H1 (cell line): ENCODE results near the gene MAGEA9B. TPM values are rescaled to one million over a fixed set of nuclear protein-coding genes. Genes with fewer than 3 reads are reported as not detected.

Source experiments
- CTCF ChIA-PET: fragments of 300-600 bp; sonication (Branson Sonifier 250); formaldehyde crosslinking; loops from one replicate; lab custom pipeline; 2021; ENCODE audit not compliant: partially characterized antibody; lab: Charles Lee
- POLR2A ChIA-PET: fragments of 300-600 bp; sonication (Branson Sonifier 250); formaldehyde crosslinking; loops from one replicate; lab custom pipeline; 2021; ENCODE audit warnings: inconsistent platforms; ENCODE audit not compliant: partially characterized antibody; lab: Charles Lee
- DNase-seq, 2 experiments: peaks; one replicate each; pipeline versions ENCODE4 v3.0.0 to v3.0.0-alpha.2; 2010 to 2022; ENCODE audit warnings: low spot score in 2 of 2, low read depth in 1 of 2, mixed read lengths in 1 of 2
- FAIRE-seq: peaks from 2 replicates; lab custom pipeline; 2011; peaks lifted over from hg19 to GRCh38; lab: Jason Lieb, UNC
- H2AFZ ChIP-seq: 2 replicates; pipeline ENCODE4 v1.8.1; 2012; ENCODE audit warnings: low read length, inconsistent platforms
- H2AK5ac ChIP-seq: 2 replicates; pipeline ENCODE4 v1.6.1; 2013; ENCODE audit warnings: low read depth, low read length
- H2BK120ac ChIP-seq: replicated peaks from 2 replicates; pipeline ENCODE3; 2013; ENCODE audit warnings: low read depth, low read length, inconsistent platforms
- H2BK12ac ChIP-seq: 2 replicates; pipeline ENCODE4 v1.6.1; 2013; ENCODE audit warnings: low read depth, low read length
- H2BK15ac ChIP-seq: 2 replicates; pipeline ENCODE4 v1.6.1; 2013; ENCODE audit warnings: low read length
- H2BK20ac ChIP-seq: 2 replicates; pipeline ENCODE4 v1.6.1; 2013; ENCODE audit warnings: low read length
- H2BK5ac ChIP-seq: 2 replicates; pipeline ENCODE4 v1.6.1; 2013; ENCODE audit warnings: low read depth, low read length
- H3K14ac ChIP-seq: 2 replicates; pipeline ENCODE4 v1.6.1; 2013; ENCODE audit warnings: inconsistent platforms; ENCODE audit not compliant: insufficient read length
- H3K18ac ChIP-seq: 2 replicates; pipeline ENCODE4 v1.6.1; 2013; ENCODE audit warnings: low read length; ENCODE audit errors: extremely low read depth
- H3K23ac ChIP-seq: 2 replicates; pipeline ENCODE4 v1.6.1; 2013; ENCODE audit warnings: inconsistent platforms; ENCODE audit not compliant: insufficient read length
- H3K23me2 ChIP-seq: 2 replicates; pipeline ENCODE4 v1.6.1; 2013; ENCODE audit warnings: low read depth, low read length
- H3K27ac ChIP-seq: 2 replicates; pipeline ENCODE4 v1.6.1; 2011; ENCODE audit warnings: low read depth, low read length, inconsistent platforms
- H3K27me3 ChIP-seq, 4 experiments: replicated peaks in 1 of 4; 1 replicate in 1 of 4; 2 replicates in 3 of 4; pipeline versions ENCODE4 v1.6.1 to v1.8.1; 2011 to 2013; ENCODE audit warnings: low read length in 3 of 4, mild to moderate bottlenecking in 3 of 4, inconsistent platforms in 2 of 4, mixed read lengths in 2 of 4, moderate library complexity in 1 of 4; ENCODE audit not compliant: control insufficient read depth in 3 of 4, insufficient read depth in 3 of 4; ENCODE audit errors: extremely low read depth in 1 of 4
- H3K36me3 ChIP-seq, 4 experiments: 2 replicates each; pipeline versions ENCODE4 v1.6.1 to v1.8.1; 2011 to 2013; ENCODE audit warnings: mild to moderate bottlenecking in 4 of 4, low read length in 3 of 4, moderate library complexity in 2 of 4, control low read depth in 1 of 4, inconsistent platforms in 1 of 4; ENCODE audit not compliant: insufficient read depth in 4 of 4, control insufficient read depth in 2 of 4
- H3K4ac ChIP-seq: replicated peaks from 2 replicates; pipeline ENCODE3; 2013; ENCODE audit warnings: low read length, low read depth, mixed read lengths, inconsistent platforms; ENCODE audit not compliant: insufficient read length
- H3K4me1 ChIP-seq, 4 experiments: replicated peaks in 1 of 4; 1 replicate in 1 of 4; 2 replicates in 3 of 4; pipeline versions ENCODE4 v1.6.1 to v1.8.1; 2011 to 2013; ENCODE audit warnings: low read length in 3 of 4, inconsistent platforms in 2 of 4, mixed read lengths in 1 of 4; ENCODE audit not compliant: insufficient read depth in 4 of 4, control insufficient read depth in 3 of 4
- H3K4me2 ChIP-seq, 2 experiments: 2 replicates each; pipeline versions ENCODE4 v1.6.1 to v1.8.1; 2011 to 2013; ENCODE audit warnings: low read depth in 2 of 2, low read length in 2 of 2, control low read depth in 1 of 2, inconsistent platforms in 1 of 2, mild to moderate bottlenecking in 1 of 2; ENCODE audit not compliant: insufficient read depth in 1 of 2
- H3K4me3 ChIP-seq, 4 experiments: fragments of 200-600, 300-600 bp in 1 of 4; sonication (generic), shearing (Covaris generic), sonication (Bioruptor Twin) in 1 of 4; 2 replicates each; pipeline versions ENCODE4 v1.5.1 to v1.8.1; 2011 to 2016; ENCODE audit warnings: low read length in 4 of 4, low read depth in 3 of 4, control low read depth in 2 of 4, inconsistent platforms in 2 of 4, mild to moderate bottlenecking in 2 of 4, mixed read lengths in 1 of 4, moderate library complexity in 1 of 4; ENCODE audit not compliant: insufficient read depth in 2 of 4; ENCODE audit errors: extremely low read depth in 1 of 4
- H3K56ac ChIP-seq: replicated peaks from 2 replicates; pipeline ENCODE3; 2013; ENCODE audit warnings: low read depth, mild to moderate bottlenecking, mixed read lengths, low read length, inconsistent platforms; ENCODE audit not compliant: insufficient read length
- H3K79me1 ChIP-seq: 2 replicates; pipeline ENCODE4 v1.6.1; 2013; ENCODE audit warnings: low read depth, low read length, control low read depth
- H3K79me2 ChIP-seq, 2 experiments: 2 replicates each; pipeline versions ENCODE4 v1.6.1 to v1.8.1; 2012 to 2013; ENCODE audit warnings: low read length in 2 of 2, mild to moderate bottlenecking in 2 of 2, inconsistent platforms in 1 of 2; ENCODE audit not compliant: insufficient read depth in 2 of 2, control insufficient read depth in 1 of 2
- H3K9ac ChIP-seq, 4 experiments: replicated peaks in 1 of 4; 1 replicate in 1 of 4; 2 replicates in 3 of 4; pipeline versions ENCODE4 v1.6.1 to v1.8.1; 2011 to 2013; ENCODE audit warnings: low read depth in 3 of 4, low read length in 3 of 4, control low read depth in 2 of 4, mild to moderate bottlenecking in 2 of 4, moderate library complexity in 2 of 4, inconsistent platforms in 1 of 4; ENCODE audit errors: extremely low read depth in 1 of 4
- H3K9me3 ChIP-seq, 2 experiments: 2 replicates each; pipeline versions ENCODE4 v1.6.1 to v1.8.1; 2012 to 2013; ENCODE audit warnings: mild to moderate bottlenecking in 2 of 2, moderate library complexity in 2 of 2, control low read depth in 1 of 2, inconsistent platforms in 1 of 2, low read depth in 1 of 2, low read length in 1 of 2, mixed read lengths in 1 of 2; ENCODE audit not compliant: insufficient read depth in 2 of 2
- H4K20me1 ChIP-seq, 2 experiments: replicated peaks in 1 of 2; 2 replicates each; pipeline versions ENCODE3 to v1.8.1; 2011 to 2013; ENCODE audit warnings: inconsistent platforms in 2 of 2, low read length in 2 of 2, mild to moderate bottlenecking in 1 of 2; ENCODE audit not compliant: insufficient read depth in 2 of 2, control insufficient read depth in 1 of 2
- H4K5ac ChIP-seq: 2 replicates; pipeline ENCODE4 v1.6.1; 2013; ENCODE audit warnings: low read length, low read depth, mixed read lengths, inconsistent platforms; ENCODE audit not compliant: insufficient read length
- H4K8ac ChIP-seq: 2 replicates; pipeline ENCODE4 v1.8.0; 2013; ENCODE audit warnings: mild to moderate bottlenecking, moderate library complexity, low read length, inconsistent platforms; ENCODE audit not compliant: insufficient read depth; ENCODE audit errors: extremely low read depth
- H4K91ac ChIP-seq: replicated peaks from 2 replicates; pipeline ENCODE3; 2013; ENCODE audit warnings: low read length, mixed read lengths, inconsistent platforms; ENCODE audit not compliant: insufficient read length
- FOSL1 ChIP-seq: IDR thresholded peaks from 2 replicates; pipeline ENCODE4 v1.6.1; 2011; ENCODE audit warnings: mild to moderate bottlenecking, low read depth, low read length, moderate library complexity; ENCODE audit not compliant: insufficient read depth
- PHF8 ChIP-seq: fragments of 200-600 bp; sonication (generic); conservative IDR thresholded peaks from 2 replicates; pipeline ENCODE4 v1.7.1; 2012; ENCODE audit warnings: low read depth, mild to moderate bottlenecking, inconsistent platforms, low read length, moderate library complexity
- SAP30 ChIP-seq: fragments of 300-600 bp; sonication (generic); IDR thresholded peaks from 2 replicates; pipeline ENCODE4 v1.7.1; 2012; ENCODE audit warnings: low read length, moderate library complexity, mild to moderate bottlenecking, inconsistent platforms; ENCODE audit not compliant: insufficient read depth, insufficient replicate concordance
- SP1 ChIP-seq: IDR thresholded peaks from 2 replicates; pipeline ENCODE4 v1.6.1; 2011; ENCODE audit warnings: low read depth, low read length
- WGBS, 2 experiments: shearing (Covaris generic) in 1 of 2; methylation state at CpG; one replicate each; pipeline versions ENCODE4 v1.1.6 to v1.1.7; 2013 to 2015; ENCODE audit warnings: low lambda C conversion rate in 2 of 2, mixed read lengths in 2 of 2, inconsistent platforms in 1 of 2, low coverage in 1 of 2, missing lambda C conversion rate in 1 of 2; ENCODE audit not compliant: insufficient replicate concordance in 2 of 2, insufficient coverage in 1 of 2, insufficient read length in 1 of 2; ENCODE audit errors: extremely low coverage in 1 of 2, missing lambda C conversion rate in 1 of 2; 5-methylcytosine and 5-hydroxymethylcytosine counted together
- polyA plus RNA-seq, 7 experiments: library from polyadenylated mRNA; depleted of rRNA in 3 of 7; stranded (reverse) in 5 of 7; unstranded in 2 of 7; fragments of >200 nt in 5 of 7; fragments of 200-250 nt in 2 of 7; gene quantifications; 1 replicate in 5 of 7; 2 replicates in 1 of 7; 4 replicates in 1 of 7; pipeline versions ENCODE4 v1.2.1 to v1.2.3, GENCODE V29; 2011 to 2013; ENCODE audit warnings: missing spikeins in 2 of 7, mixed read lengths in 2 of 7
- total RNA-seq: library from RNA; stranded (reverse); fragmentation: NEBNext Ultra II Directional; extraction: Animal tissue kit (Norgen Biotek cat#: 25700); gene quantifications from 2 replicates; pipeline ENCODE4 v1.2.1, GENCODE V29; 2021

Gene MAGEA9B
- total and polyA plus RNA-seq, 2 of the 8 experiments (the other 6 are each of a cell fraction or from before 2014, with no cell fraction given), result 0.06 TPM; not detected in 1

DNA sequence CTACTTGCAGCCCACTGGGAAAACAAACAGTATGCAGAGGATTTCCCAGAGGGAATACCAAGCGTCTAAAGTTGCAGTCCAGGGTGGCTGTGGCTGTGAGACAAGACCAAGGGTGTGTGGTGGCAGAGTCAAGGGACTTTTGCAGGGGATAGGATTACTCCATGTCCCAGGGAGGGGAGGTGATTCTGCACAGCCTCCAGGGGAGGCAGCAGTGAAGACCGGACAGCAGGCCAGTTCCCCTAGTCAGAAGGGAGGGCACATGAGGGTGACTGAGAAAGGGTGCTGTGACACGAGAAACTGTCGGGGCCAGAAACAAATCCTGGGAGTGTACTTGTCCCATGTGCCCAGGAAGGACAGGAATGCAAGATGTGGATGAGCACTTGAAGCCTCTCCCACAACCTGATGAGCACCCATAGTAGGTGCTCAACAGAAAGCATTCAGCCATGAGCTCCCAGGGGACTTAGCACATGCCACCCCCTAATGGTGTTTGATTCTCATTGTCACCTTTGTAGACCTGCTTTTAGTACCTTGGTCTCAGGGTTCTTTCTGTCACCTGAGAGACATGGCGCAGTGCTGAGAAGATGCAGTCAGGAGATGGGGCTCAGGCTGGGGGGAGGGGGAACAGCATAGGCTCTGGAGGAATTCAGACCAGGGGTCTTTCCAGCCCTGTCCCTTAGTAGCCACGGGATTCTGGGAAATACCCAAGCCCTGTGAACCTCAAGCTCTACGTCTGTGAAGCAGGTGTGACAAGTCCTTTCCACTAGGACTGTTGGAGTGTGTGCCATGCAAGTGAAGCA lies 19.4 kb downstream of the MAGEA9B start:
- Histone ChIP-seq H3K56ac (no peak overlapping the region), H3K4me3 (no peak overlapping the region), H4K5ac (no peak overlapping the region), H4K20me1 (no peaks in the 10 kb centered on the region), H3K79me1 (no peaks in the 10 kb centered on the region), H3K23ac (no peak overlapping the region), H4K91ac (no peak overlapping the region), H3K4me2 (no peak overlapping the region), H2AFZ (no peak overlapping the region), H3K4ac (no peak overlapping the region), H3K23me2 (no peaks in the 10 kb centered on the region), H3K27ac (no peak overlapping the region), H3K79me2 (no peaks in the 10 kb centered on the region), H3K4me1 (no peaks in the 10 kb centered on the region), H2BK20ac (no peak overlapping the region), H3K9me3 (no peaks in the 10 kb centered on the region), H2BK12ac (no peak overlapping the region), H3K18ac (no peak overlapping the region), H2BK15ac (no peak overlapping the region), H3K36me3 (no peaks in the 10 kb centered on the region), H3K9ac (no peak overlapping the region), H2BK120ac (no peak overlapping the region), H2BK5ac (no peak overlapping the region), H4K8ac (no peak overlapping the region; the same call in 1 of the 2 replicates), H3K14ac (no peak overlapping the region), H2AK5ac (no peak overlapping the region), H3K27me3 (no peaks in the 10 kb centered on the region)
- TF ChIP-seq PHF8 (no peak), SAP30 (no peak), FOSL1 (no peak), SP1 (no peak)
- whole genome bisulfite sequencing, 2 experiments, result 91% methylated on average over 6 of the region's 7 CpGs; no CpG with 5 or more reads in 1 of the 2 experiments
- DNase-seq (no peak), FAIRE-seq (no peak)
- ChIA-PET POLR2A (no interaction called here), CTCF (no interaction called here)
